Measurements from ENCODE around the gene KDM4D. TPM values are rescaled to one million over a fixed set of nuclear protein-coding genes. Genes with fewer than 3 reads are reported as not detected.
A peak's percentile ranks its signal among the peaks of the same experiment; 100 is the strongest.

Gene KDM4D
- polyA plus RNA-seq, 3 donors, result 0.03 to 0.16 TPM; not detected in 1

DNA sequence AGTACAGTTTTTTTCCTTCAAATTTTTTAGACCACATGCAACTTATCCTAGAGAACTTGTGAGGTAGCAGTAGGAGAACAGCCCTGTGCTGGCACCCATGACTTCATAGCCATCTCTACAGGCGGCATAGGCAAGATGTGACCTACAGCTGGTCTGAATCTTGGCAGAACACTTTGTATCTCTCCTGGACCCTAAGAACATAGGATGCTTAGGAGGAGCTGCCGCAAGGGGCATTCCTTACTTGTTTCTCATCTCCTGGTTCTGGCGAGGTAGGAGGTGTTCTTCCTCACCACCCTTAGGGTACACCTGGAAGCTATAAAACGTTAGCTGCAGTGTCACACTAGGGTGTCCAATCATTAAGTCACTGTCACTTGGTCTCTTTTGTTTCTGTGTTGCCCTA, 16.5 kb upstream of the KDM4D start:
- 70% methylated on average over 4 of the region's 4 CpGs for WGBS (ENCODE audit: insufficient coverage)
- H3K4me1 Mint-ChIP-seq, result no peaks in the 10 kb centered on the region
- no peaks in the 10 kb centered on the region for H3K79me2 ChIP-seq (ENCODE audit: insufficient read depth, low read length)
- peaks cover 0 to 1% (median 0%) of the 10 kb centered on the region in 7 donors for H3K9me3 Mint-ChIP-seq
- H3K4me3 Mint-ChIP-seq, result no peak overlapping the region
- H4K20me1 ChIP-seq (ENCODE audit: insufficient read depth, low read length), result no peaks in the 10 kb centered on the region
- peaks cover 14 to 40% of the 10 kb centered on the region in 2 donors for H3K36me3 ChIP-seq (replicated peaks in 1 of 2; ENCODE audit: control insufficient read depth in 1 of 2, insufficient read depth in 2 of 2, low read length in 2 of 2)
- H3K4me2 ChIP-seq (replicated peaks; ENCODE audit: extremely low read depth, low read length, poor library complexity, severe bottlenecking), result no peak overlapping the region
- H3K36me3 Mint-ChIP-seq, result peaks cover 18 to 37% of the 10 kb centered on the region in 2 donors
- TF ChIP-seq, protein P1, sequence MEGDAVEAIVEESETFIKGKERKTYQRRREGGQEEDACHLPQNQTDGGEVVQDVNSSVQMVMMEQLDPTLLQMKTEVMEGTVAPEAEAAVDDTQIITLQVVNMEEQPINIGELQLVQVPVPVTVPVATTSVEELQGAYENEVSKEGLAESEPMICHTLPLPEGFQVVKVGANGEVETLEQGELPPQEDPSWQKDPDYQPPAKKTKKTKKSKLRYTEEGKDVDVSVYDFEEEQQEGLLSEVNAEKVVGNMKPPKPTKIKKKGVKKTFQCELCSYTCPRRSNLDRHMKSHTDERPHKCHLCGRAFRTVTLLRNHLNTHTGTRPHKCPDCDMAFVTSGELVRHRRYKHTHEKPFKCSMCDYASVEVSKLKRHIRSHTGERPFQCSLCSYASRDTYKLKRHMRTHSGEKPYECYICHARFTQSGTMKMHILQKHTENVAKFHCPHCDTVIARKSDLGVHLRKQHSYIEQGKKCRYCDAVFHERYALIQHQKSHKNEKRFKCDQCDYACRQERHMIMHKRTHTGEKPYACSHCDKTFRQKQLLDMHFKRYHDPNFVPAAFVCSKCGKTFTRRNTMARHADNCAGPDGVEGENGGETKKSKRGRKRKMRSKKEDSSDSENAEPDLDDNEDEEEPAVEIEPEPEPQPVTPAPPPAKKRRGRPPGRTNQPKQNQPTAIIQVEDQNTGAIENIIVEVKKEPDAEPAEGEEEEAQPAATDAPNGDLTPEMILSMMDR (IDR thresholded peaks at IDR 0.05), result no peak
- intact Hi-C loops (cut with micrococcal nuclease), result no loop called here
- H3K27me3 Mint-ChIP-seq (ENCODE audit: low read depth in 3 of 3), result peaks cover 0 to 3% (median 2%) of the 10 kb centered on the region in 3 donors
- no peaks in the 10 kb centered on the region for H3K27me3 ChIP-seq (ENCODE audit: control insufficient read depth in 2 of 2, insufficient read depth in 2 of 2, low read length in 2 of 2)
- H3K9me3 ChIP-seq (replicated peaks in 1 of 2; ENCODE audit: control insufficient read depth in 1 of 2, insufficient read depth in 1 of 2, low read length in 2 of 2), result no peaks in the 10 kb centered on the region
- H2AFZ ChIP-seq (ENCODE audit: insufficient read depth, low read depth, low read length, poor library complexity, severe bottlenecking), result no peak overlapping the region
- no peak for DNase-seq
- no peaks in the 10 kb centered on the region for H3K4me1 ChIP-seq (ENCODE audit: control insufficient read depth in 1 of 2, insufficient read depth in 2 of 2, low read length in 2 of 2)
- no peak overlapping the region for H3K9ac ChIP-seq (ENCODE audit: insufficient read depth, low read length, poor library complexity, severe bottlenecking)
- peak overlapping the region in 2 of 7 donors; percentile 16 to 43 for H3K27ac Mint-ChIP-seq
- no peak overlapping the region for H3K4me3 ChIP-seq (replicated peaks in 1 of 3; ENCODE audit: low read depth in 2 of 3, low read length in 3 of 3)
- H3K27ac ChIP-seq (ENCODE audit: low read depth in 1 of 2, low read length in 2 of 2), result no peak overlapping the region

DNA sequence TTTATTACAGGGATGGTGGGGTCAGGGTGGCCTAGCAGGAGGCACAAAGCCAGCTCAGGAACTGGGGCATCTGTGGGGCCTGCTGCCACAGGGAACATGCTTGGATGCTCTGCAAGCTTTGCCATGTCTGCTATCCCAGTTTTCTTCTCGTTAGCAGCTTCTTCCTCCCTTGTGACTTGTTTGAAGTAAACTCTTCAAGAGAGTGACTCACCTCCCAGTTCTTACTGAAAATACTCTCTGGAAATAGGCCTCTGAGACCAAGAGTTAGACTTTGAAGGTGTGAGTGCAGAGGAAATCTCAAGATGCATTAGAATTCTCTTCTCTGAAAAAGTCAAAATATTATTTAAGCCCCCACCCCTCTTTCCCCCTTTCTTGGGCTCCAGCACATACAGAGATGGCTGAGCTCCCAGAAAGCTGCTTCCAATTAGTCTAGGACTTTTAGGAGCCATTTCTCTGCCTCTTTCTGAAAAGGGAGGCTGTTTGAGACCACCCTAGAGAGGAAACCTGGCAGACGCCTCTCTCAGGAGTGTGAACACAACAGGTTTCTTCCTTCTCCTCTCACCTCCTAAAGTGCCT, 15.3 kb upstream of the KDM4D start:
- Histone ChIP-seq H3K36me3 (replicated peaks in 1 of 2; ENCODE audit: control insufficient read depth in 1 of 2, insufficient read depth in 2 of 2, low read length in 2 of 2) (peaks cover 27 to 53% of the 10 kb centered on the region in 2 donors), H3K9ac (ENCODE audit: insufficient read depth, low read length, poor library complexity, severe bottlenecking) (no peak overlapping the region), H3K9me3 (replicated peaks in 1 of 2; ENCODE audit: control insufficient read depth in 1 of 2, insufficient read depth in 1 of 2, low read length in 2 of 2) (no peaks in the 10 kb centered on the region), H2AFZ (ENCODE audit: insufficient read depth, low read depth, low read length, poor library complexity, severe bottlenecking) (no peak overlapping the region), H3K27me3 (ENCODE audit: control insufficient read depth in 2 of 2, insufficient read depth in 2 of 2, low read length in 2 of 2) (no peaks in the 10 kb centered on the region), H3K27ac (ENCODE audit: low read depth in 1 of 2, low read length in 2 of 2) (no peak overlapping the region), H3K4me2 (replicated peaks; ENCODE audit: extremely low read depth, low read length, poor library complexity, severe bottlenecking) (no peak overlapping the region), H4K20me1 (ENCODE audit: insufficient read depth, low read length) (no peaks in the 10 kb centered on the region), H3K4me1 (ENCODE audit: control insufficient read depth in 1 of 2, insufficient read depth in 2 of 2, low read length in 2 of 2) (no peaks in the 10 kb centered on the region), H3K79me2 (ENCODE audit: insufficient read depth, low read length) (no peaks in the 10 kb centered on the region), H3K4me3 (replicated peaks in 1 of 3; ENCODE audit: low read depth in 2 of 3, low read length in 3 of 3) (no peak overlapping the region)
- no peak overlapping the region for H3K4me3 Mint-ChIP-seq
- intact Hi-C loops (cut with micrococcal nuclease), result no loop called here
- no CpG with 5 or more reads among the region's 2 CpGs for WGBS (ENCODE audit: insufficient coverage)
- peaks cover 28 to 49% of the 10 kb centered on the region in 2 donors for H3K36me3 Mint-ChIP-seq
- H3K9me3 Mint-ChIP-seq, result no peaks in the 10 kb centered on the region
- H3K27me3 Mint-ChIP-seq (ENCODE audit: low read depth in 3 of 3), result peaks cover 0 to 3% (median 2%) of the 10 kb centered on the region in 3 donors
- TF ChIP-seq, protein P1 (IDR thresholded peaks at IDR 0.05), result no peak
- H3K4me1 Mint-ChIP-seq, result no peaks in the 10 kb centered on the region
- H3K27ac Mint-ChIP-seq, result peak overlapping the region in 2 of 7 donors; percentile 5 to 20
- DNase-seq, result no peak

Data from CD14-positive monocyte (primary cell).